Panc1 (cell line): ENCODE results near the gene SUGCT. TPM values are rescaled to one million over a fixed set of nuclear protein-coding genes. Genes with fewer than 3 reads are reported as not detected.

Experiments
- ATAC-seq: fragments of 200-7000 bp; cut with Tn5 transposase; 2 replicates; pipeline ENCODE4 v1.9.1; 2020; ENCODE audit warnings: mild to moderate bottlenecking, moderate library complexity
- BruUV-seq: library from RNA; stranded (reverse); fragments of 400-500 nt; replicated peaks from 2 replicates; lab custom pipeline; 2021; lab: Mats Ljungman, UMichigan
- CTCF ChIA-PET: fragments of 300-600 bp; sonication (Branson Sonifier 250); formaldehyde crosslinking; loops from one replicate; lab custom pipeline; 2022; ENCODE audit warnings: antibody characterized with exemption; lab: Charles Lee
- POLR2A ChIA-PET: fragments of 300-600 bp; sonication (Branson Sonifier 250); formaldehyde crosslinking; loops from one replicate; lab custom pipeline; 2022; ENCODE audit warnings: antibody characterized with exemption; lab: Charles Lee
- DNase-seq: peaks from one replicate; pipeline ENCODE4 v3.0.0-alpha.2; 2010; ENCODE audit warnings: low read depth, low spot score
- H3K27ac ChIP-seq: 2 replicates; pipeline ENCODE4 v1.5.1; 2011; ENCODE audit warnings: mild to moderate bottlenecking, low read length, inconsistent platforms
- H3K27me3 ChIP-seq: fragments of 200-500 bp; sonication (Bioruptor generic); 2 replicates; pipeline ENCODE4 v1.6.0; 2014; ENCODE audit warnings: low read length, inconsistent platforms; ENCODE audit not compliant: control insufficient read depth, insufficient read depth
- H3K36me3 ChIP-seq: fragments of 200-500 bp; sonication (Bioruptor generic); 2 replicates; pipeline ENCODE4 v1.5.1; 2014; ENCODE audit warnings: inconsistent platforms, mild to moderate bottlenecking, low read length, moderate library complexity; ENCODE audit not compliant: control insufficient read depth, insufficient read depth
- H3K4me1 ChIP-seq: 2 replicates; pipeline ENCODE4 v1.5.1; 2011; ENCODE audit warnings: inconsistent platforms, mild to moderate bottlenecking, low read length, moderate library complexity; ENCODE audit not compliant: control insufficient read depth, insufficient read depth
- H3K4me3 ChIP-seq, 2 experiments: 2 replicates each; pipeline ENCODE4 v1.5.1; 2011 to 2012; ENCODE audit warnings: low read depth in 2 of 2, low read length in 2 of 2, mild to moderate bottlenecking in 2 of 2, inconsistent platforms in 1 of 2, moderate library complexity in 1 of 2
- H3K9me3 ChIP-seq: fragments of 200-500 bp; sonication (Bioruptor generic); 2 replicates; pipeline ENCODE4 v1.5.1; 2014; ENCODE audit warnings: low read depth, mild to moderate bottlenecking, inconsistent platforms, low read length, moderate library complexity; ENCODE audit not compliant: control insufficient read depth, insufficient read depth
- CTCF ChIP-seq: fragments of 450-650 bp; IDR thresholded peaks from 2 replicates; pipeline ENCODE4 v1.5.1; 2017; ENCODE audit warnings: mild to moderate bottlenecking
- POLR2AphosphoS5 ChIP-seq: IDR thresholded peaks from 2 replicates; pipeline ENCODE4 v1.6.1; 2012; ENCODE audit warnings: mild to moderate bottlenecking, low read depth, low read length, moderate library complexity
- REST ChIP-seq, 2 experiments: IDR thresholded peaks; 2 replicates each; pipeline ENCODE4 v1.6.1; 2011 to 2012; ENCODE audit warnings: low read depth in 2 of 2, control low read depth in 1 of 2, low read length in 1 of 2, mild to moderate bottlenecking in 1 of 2, moderate library complexity in 1 of 2; ENCODE audit not compliant: insufficient read depth in 1 of 2
- SIN3A ChIP-seq: IDR thresholded peaks from 2 replicates; pipeline ENCODE4 v1.6.1; 2012; ENCODE audit warnings: low read depth, mild to moderate bottlenecking, low read length, moderate library complexity, borderline replicate concordance; ENCODE audit not compliant: insufficient read depth
- TCF7L2 ChIP-seq: IDR thresholded peaks from 2 replicates; pipeline ENCODE4 v1.6.1; 2011; ENCODE audit warnings: mild to moderate bottlenecking, low read depth, low read length, inconsistent platforms
- in situ Hi-C: cut with HindIII; loops from 2 replicates; pipeline ENCODE4 v1.10.0; 2016; ENCODE audit warnings: low sequenced_read_pairs, low pct_unique_long_range_greater_than_20kb
- intact Hi-C: fragments of 100-400 bp; cut with micrococcal nuclease; formaldehyde crosslinking; loops from one replicate; pipeline ENCODE4 v1.10.0; 2022; ENCODE audit not compliant: unreplicated experiment
- total RNA-seq: library from RNA; stranded (reverse); gene quantifications from one replicate; pipeline ENCODE4 v1.2.1, GENCODE V29; 2021; ENCODE audit not compliant: unreplicated experiment

SUGCT gene
- total RNA-seq, 1 experiment from 2014 or later, result 3.1 TPM

GRCh38 chr7:40471891-40472290 is 337.1 kb downstream of the SUGCT start:
- H3K27me3 ChIP-seq, result no peaks in the 10 kb centered on the region
- H3K4me3 ChIP-seq, result no peak overlapping the region; a peak in 1 of 4 replicates
- intact Hi-C loops, result no loop called here
- no peak for DNase-seq
- H3K4me1 ChIP-seq, result no peaks in the 10 kb centered on the region
- ChIA-PET CTCF (no interaction called here), POLR2A (no interaction called here)
- no peaks in the 10 kb centered on the region for H3K9me3 ChIP-seq
- BruUV-seq, result no TSS peak
- H3K36me3 ChIP-seq, result no peaks in the 10 kb centered on the region
- no peak for ATAC-seq
- in situ Hi-C loops, result no loop called here
- no peak overlapping the region for H3K27ac ChIP-seq
- no peak for TF ChIP-seq CTCF
- no peak for TF ChIP-seq POLR2AphosphoS5
- TF ChIP-seq SIN3A, result no peak
- no peak for TF ChIP-seq TCF7L2
- TF ChIP-seq REST (IDR thresholded peaks at IDR 0.05; ENCODE audit: insufficient read depth in 1 of 2, low read depth in 2 of 2, low read length in 1 of 2), result no peak

DNA sequence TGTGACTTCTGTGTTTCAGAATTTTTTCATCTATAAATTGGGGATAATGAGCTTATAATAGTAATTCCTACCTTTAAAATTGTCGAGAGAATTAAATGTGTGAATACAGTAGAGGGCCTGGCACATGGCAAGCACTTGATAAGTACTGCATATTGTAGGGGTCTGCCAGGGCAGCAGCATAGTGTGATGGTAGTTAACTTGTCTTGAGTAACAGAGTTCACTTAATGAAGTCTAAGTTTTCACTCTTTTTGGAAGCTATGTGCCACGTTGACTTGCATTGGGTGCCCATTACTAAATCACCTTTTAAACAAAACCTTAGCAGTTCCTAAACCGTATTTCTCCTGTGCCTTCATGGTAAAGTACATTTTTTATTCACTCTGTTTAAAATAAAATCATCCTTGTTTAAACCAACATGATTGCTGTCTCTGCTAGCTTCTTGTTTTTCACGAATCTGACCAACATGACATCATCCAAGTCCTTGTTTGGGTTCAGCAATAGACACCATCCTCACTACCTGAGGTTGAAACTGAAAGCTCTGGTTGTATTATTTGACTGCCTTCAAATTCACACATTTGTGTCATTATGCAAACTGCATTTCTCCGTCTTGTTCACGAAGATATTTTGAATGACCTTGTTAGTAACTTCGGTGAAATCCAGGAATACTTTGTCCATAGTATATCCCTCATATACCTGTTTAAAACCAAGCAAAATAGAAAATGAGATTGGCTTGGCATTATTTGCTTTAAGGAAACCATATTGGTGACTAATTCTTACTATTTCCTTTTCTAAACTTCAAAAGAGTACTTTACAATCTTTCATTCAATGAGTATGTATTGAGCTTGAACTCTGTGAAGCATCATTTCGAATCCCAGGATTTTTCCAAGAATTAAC is 340.2 kb downstream of the SUGCT start:
- no peaks in the 10 kb centered on the region for H3K9me3 ChIP-seq
- no peaks in the 10 kb centered on the region for H3K36me3 ChIP-seq
- CTCF ChIA-PET, result no interaction called here
- H3K4me1 ChIP-seq, result no peaks in the 10 kb centered on the region
- DNase-seq, result no peak
- TF ChIP-seq POLR2AphosphoS5 (no peak), SIN3A (no peak), REST (IDR thresholded peaks at IDR 0.05; ENCODE audit: insufficient read depth in 1 of 2, low read depth in 2 of 2, low read length in 1 of 2) (no peak), TCF7L2 (no peak), CTCF (no peak)
- intact Hi-C loops (no loop called here), in situ Hi-C loops (no loop called here)
- no peaks in the 10 kb centered on the region for H3K27me3 ChIP-seq
- H3K27ac ChIP-seq, result no peak overlapping the region
- no peak for ATAC-seq
- BruUV-seq, result no TSS peak
- H3K4me3 ChIP-seq, result no peak overlapping the region
- POLR2A ChIA-PET, result no interaction called here
